GM19372 (cell line): ENCODE measurements around the gene TNNI2.

ENCODE experiments used
- ATAC-seq: cut with Tn5 transposase; IDR thresholded peaks from one replicate; pipeline ENCODE4 v1.9.1; 2021; ENCODE audit warnings: mild to moderate bottlenecking, low read depth, moderate library complexity; ENCODE audit not compliant: unreplicated experiment

TNNI2 gene

DNA sequence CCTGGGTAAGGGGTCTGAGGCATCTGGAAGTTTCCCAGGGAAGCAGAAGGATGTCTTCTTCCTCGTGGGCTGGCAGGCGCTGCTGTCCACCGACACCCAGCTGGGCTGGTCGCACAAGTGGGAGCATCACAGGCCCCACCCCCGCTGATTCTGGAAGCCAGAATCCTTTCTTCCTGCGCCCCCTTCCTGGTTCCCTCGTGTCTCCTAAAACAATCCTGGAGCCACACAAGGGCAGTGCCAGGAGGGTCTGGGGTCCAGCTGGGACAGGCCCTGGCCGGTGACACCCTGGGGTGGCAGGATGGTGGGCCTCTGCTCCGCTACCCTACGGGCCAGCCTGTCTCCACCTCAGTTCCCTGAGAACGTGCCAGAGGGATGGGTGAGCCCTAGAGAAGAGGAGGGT, 18.3 kb downstream of the TNNI2 start:
- ATAC-seq, result no peak

- ATAC-seq, result no peak
These were observed 19.4 kb downstream of the TNNI2 start for GRCh38 chr11:1858154-1858553.

DNA sequence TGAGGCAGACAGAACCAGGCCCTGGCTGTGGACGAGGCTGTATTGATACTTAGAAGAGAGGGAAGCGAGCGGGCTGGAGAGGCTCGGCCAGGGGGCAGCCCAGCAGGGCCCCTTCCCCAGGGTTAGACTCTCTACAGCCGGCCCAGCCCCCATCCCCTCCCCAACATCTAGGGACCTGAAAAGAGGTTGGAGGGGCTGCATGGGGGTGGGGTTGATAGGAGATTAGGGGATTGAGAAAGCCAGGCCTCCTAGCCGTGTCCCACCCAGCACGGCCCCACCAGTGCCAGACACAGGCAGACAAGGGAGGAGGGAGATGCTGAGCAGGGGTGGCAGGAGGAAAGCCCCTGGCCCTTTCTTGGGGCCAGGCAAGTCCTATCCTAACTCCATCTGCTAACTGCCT, 19.8 kb downstream of the TNNI2 start:
- no peak for ATAC-seq

GRCh38 chr11:1859004-1859403, 20.2 kb downstream of the TNNI2 start:
- no peak for ATAC-seq

- ATAC-seq, result no peak
These were observed 21.3 kb downstream of the TNNI2 start for GRCh38 chr11:1860108-1860507.

DNA sequence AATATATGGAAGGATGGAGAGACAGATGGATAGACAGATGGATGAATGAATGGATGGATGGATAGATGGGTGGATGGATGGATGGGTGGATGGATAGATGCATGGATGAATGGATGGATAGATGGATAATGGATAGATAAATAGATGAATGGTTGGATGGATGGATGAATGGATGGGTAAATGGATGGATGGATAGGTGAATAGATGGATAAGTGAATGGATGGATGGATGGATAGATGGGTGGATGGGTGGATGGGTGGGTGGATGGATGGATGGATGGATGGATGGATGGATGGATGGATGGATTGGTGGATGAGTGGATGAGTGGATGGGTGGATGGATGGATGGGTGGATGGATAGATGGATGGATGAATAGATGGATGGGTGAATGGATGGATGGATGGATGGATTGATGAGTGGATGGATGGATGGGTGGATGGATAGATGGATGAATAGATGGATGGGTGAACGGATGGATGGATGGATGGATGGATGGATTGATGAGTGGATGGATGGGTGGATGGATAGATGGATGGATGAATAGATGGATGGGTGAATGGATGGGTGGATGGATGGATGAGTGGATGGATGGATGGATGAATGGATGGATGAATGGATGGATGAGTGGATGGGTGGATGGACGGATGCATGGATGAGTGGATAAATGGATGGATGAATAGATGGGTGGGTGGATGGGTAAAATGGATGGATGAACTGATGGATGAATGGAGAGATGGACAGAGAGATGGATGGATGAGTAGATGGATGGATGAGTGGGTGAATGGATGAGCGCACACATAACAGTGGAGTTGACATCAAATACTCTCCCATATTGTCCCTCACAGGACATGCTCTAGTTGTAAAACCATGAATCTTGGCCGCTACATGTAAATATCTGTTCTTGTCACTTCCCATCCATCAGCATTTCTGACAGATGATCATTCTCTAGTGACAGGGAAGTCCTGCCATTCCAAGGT, 22.9 kb downstream of the TNNI2 start:
- no peak for ATAC-seq

DNA sequence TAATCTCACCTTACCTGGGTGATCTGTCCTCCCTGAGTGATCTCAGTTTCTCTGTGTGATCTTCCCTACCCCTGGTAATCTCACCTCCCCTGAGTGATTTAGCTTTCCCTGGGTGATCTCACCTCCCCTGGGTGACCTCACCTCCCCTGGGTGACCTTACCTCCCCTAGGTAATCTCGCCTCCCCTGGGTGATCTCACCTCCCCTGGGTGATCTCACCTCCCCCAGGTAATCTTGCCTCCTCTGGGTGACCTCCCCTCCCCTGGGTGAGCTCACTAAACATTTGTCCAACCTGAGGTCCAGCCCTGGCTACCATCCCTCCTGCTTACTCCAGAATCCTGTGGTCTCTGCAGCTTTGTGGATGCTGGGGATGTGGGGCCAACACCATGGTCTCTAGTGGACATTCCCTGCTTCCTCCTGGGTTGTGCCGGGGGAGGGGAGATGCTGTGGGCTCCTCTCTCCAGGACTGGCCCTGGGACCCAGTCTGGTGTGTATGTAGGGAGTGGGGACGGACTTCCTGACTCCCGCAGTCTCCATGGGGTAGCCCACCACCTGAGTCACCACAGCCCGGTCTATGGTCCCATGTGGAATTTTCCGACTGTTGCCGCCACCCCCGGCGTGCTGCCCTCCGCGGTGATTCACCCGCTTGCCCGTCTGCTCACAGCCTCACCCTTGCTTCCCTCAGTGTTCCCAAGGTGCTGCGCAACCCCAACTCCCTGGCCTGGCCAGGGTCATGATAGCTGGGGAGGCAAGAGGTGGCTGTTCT, 24.0 kb downstream of the TNNI2 start:
- no peak for ATAC-seq

DNA sequence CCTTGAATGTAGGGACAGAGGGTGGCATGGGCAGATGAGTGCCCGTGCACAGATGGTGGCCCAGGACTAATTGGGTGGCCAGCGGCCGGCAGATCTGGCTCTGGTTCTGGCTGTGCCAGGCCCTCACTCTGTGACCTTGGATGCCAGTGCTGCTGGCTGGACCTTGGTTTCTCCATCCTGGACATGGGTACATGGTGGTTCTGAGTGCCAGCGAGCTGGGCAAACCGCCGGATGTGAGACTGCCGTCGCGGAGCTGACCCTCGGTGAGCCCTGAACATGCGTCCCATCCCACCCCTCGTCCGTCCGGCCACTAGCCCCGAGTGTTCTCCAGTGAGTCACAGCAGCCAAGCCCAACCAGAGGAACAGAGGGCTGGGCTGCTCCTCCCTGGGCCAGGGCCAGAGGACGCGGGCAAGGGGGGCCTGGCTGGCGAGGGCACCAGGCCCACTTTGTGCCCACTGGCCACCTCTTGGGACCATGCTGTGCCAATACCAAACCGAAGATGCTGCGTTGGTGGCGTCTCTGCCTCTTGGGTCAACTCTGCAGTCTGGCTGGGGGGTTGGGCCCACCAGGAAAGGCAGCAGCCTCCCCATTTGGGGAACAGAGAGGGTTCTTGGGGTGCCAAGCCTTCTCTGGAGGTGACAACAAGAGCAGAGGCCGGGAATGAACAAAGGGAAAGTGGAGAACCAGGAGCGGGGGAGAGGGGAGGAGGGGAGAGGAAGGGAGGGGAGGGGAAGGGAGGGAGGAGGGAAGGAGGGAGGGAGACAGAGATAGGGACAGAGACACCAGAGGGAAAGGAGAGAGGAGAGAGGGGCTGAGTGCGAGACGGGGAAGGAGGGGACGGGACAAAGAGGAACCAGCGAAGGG, 24.8 kb downstream of the TNNI2 start:
- no peak for ATAC-seq

DNA sequence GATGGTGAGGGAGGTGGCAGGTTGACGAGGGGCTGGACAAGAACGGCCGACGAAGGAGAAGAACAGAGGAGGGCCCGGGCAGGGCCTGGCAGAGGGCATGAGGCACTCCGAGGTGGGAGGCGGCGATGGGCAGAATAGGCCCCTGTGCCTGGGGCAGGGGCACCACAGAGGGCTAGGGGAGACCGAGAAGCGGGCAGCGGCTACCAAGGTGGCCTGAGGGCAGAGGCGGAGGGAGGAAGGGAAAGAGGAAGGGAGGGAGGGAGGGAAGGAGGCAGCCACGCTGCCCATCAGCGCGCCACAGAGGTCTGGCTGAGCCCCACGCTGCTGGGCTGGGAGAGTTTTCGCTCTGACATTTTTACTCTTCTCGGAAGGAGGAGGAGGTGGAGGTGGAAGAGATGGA, 25.4 kb downstream of the TNNI2 start:
- ATAC-seq, result no peak

DNA sequence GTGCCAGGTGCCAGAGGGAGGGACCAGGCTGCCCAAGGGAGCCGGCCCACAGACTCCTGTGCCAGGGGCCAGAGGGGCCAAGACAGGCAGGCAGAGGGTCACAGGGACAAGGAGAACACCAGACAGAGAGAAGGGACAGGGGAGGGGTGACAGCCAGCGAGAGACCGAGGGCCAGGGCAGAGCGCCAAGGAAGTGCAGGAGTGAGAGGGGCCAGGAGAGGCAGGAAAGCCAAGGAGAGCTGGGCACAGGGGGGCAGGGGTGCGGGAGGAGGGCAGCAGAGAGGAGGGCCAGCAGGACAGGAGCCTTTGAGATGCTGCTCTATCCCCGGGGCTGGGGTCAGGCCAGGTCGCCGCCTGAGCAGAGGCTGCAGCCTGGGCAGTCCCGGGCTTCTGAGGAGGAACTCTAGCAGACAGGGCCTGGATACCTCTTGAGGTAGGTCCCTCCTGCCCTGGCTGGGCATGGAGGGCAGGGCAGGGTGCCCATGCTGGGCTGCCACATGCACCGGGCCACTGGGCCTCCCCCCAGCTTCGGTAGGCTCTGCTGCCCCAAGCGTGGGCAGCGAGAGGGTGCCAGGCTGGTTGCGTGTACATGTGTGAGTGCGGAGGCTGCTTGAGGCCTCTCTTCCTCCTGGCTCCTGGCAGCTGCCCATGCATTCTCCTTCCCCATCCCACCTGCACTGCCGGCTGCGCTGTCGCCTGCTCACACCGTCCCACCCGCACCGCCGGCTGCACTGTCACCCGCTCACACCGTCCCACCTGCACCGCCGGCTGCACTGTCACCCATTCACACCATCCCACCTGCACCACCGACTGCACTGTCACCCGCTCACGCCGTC, 26.3 kb downstream of the TNNI2 start:
- no peak for ATAC-seq

- no peak for ATAC-seq
These were observed 27.4 kb downstream of the TNNI2 start for GRCh38 chr11:1866226-1866625.

DNA sequence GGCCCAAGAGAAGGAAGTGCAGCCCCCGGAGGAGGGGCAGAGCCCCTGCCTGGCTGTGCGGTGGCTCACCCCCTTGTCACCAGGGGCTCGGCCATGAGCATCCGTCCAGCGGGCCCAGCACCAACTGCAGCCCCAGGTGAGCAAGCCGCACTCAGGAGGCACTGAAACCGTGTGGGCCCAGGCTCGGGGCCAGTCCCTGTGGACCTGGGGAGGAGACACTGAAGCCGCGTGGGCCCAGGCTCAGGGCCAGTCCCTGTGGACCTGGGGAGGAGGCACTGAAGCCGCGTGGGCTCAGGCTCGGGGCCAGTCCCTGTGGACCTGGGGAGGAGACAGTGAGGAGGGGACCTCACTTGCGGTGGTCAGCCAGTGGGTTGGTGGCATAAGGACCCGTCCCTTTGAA, 28.0 kb downstream of the TNNI2 start:
- ATAC-seq, result no peak

DNA sequence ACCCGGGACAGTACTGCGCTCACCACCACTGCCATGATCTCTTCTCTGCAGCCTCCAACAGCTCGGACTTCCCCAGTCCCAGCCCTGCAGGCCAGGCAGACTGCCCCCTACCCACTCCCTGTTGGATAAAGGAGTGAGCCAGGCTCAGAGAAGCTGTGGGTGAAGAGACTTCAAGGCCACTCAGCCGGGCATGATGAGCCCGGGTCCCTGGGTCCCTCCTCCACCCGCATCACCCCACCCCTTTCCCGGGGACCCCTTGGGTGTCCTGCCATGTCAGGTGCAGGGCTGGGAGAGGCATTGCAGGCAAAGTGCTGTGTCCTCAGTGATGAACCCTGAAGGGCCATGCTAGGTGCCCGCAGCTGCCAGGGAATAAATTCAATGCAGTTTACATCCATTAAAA, 28.6 kb downstream of the TNNI2 start:
- ATAC-seq, result no peak

- no peak for ATAC-seq
These were observed 29.4 kb downstream of the TNNI2 start for GRCh38 chr11:1868056-1868635.

DNA sequence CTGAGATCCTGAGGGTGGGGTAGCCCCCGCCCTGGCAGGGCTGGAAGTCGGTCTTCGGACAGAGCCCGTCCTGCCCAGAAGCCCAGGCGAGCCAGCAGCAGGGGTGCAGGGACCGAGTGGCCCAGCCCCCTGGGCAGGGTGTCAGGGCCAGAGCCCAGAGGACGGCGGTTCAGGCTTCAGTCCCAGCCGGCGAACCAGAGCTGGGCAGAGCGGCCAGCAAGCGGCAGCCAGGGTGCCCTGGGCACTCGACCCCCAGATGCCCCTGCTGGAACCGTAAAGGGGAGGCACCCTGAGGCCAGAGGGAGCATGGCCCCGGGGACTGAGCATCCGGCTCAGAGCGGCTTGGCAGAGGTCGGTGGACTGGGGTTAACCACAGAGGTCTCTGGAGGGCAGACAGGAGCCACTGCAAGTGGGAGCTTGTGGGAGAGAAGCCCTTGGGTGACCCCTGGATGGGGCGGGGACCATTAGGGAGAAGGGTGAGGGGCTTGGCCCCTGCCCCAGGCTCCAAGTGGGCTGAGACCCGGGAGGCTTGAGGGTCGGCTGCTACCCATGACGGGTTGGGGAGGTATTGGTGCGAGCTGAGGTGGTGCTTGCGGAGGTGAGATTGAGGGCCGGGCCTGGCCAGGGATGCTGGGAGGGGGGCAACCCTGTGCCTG, 30.0 kb downstream of the TNNI2 start:
- ATAC-seq, result no peak

DNA sequence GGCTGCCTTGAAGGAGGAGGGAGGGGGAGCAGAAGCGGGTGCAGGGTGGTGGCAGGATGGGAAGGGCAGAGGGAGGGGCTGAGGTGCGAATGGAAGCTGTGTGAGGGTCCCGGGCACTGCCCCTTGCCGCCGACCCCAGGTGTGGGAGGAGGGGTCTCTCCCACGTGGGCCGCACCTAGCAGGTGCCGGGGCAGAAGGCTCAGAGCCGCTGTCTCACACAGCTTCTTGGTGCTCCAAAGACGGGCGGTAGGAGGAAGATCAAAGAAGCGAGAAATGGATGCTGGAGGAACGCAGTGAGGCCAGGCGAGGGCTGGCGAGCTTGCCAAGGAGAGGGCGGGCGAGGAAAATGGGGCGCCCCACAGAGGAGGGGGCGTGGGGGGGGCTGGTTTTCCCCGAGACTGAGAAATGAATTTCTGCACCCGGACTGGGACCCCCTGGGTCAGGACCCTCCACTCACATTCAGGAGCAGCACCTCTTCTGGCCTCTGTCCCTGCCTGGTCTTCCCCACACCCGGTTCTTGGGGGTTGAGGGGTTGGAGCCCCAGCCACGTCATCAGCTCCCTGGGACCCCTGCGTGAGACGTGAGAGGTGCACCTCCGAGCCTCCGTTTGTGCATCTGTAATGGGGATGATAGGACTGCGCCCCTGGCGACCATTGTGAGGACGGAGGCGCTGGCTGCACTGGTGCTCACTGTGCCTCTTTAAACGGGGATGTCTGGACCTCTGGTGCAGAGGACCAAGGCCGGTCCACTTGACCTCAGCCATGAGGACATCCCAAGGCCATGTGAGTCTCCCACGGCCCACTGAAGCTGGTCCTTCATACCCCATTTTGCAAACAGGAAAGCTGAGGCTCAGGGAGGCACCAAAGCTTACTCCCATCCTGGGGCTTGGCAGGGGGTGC, 30.9 kb downstream of the TNNI2 start:
- ATAC-seq, result no peak

DNA sequence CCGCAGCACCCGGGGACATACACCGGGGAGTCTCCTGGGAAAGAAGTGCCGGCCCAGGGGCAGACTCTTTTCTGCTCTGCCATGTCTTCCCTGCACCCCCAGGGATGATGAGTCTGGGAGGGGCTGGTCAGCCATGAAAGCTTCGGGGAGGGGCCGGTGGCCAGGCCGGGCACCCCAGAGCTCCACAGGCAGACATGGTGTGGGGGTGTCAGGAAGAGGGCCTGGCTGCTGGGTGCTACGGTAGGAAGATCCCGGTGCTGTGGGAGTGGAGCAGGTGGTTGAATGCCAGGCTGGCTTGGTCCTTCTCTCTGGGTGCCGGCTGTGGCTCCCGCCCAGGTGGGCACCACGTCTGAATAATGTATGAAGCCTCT, 31.5 kb downstream of the TNNI2 start:
- no peak for ATAC-seq
